DMS53 (cell line): Measurements from ENCODE around the gene ZNF282.

Experiments
- DNase-seq: peaks from one replicate; lab custom pipeline; 2025; lab: John Stamatoyannopoulos, UW

The ZNF282 gene

DNA sequence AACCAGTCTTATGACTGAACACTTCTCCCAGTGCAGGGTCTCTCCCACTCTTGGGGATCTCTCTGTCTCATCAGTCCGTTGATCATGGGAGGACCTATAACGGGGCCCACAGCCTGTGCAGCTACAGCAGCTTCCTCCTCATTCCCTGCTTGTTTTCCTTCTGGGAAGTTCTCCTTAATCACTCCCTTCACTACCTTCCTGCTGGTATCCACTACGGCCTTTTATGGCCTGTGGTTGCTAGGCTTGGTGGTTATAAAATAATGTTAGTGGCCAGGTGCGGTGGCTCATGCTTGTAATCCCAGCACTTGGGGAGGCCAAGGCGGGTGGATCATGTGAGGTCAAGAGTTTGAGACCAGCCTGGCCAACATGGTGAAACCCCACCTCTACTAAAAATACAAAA, 3.5 kb upstream of the ZNF282 start:
- DNase-seq: no peak

DNA sequence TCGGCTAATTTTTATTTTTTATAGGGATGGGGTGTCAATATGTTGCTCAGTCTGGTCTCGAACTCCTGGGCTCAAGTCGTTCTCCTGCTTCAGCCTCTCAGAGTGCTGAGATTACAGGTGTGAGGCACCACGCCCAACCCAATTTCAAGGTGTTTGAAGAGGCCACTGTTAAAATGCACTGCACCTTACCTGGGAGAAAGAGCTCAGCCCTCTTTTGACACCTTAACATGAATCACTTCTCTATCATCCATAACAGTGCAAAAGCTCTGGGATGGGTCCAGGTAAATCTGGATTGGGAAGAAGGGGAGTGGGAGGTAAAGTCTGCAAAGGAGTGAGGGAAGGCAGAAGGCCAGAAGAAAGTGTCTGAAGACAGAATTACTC, 557 bp upstream of the ZNF282 start:
- peak; percentile 46 for DNase-seq

DNA sequence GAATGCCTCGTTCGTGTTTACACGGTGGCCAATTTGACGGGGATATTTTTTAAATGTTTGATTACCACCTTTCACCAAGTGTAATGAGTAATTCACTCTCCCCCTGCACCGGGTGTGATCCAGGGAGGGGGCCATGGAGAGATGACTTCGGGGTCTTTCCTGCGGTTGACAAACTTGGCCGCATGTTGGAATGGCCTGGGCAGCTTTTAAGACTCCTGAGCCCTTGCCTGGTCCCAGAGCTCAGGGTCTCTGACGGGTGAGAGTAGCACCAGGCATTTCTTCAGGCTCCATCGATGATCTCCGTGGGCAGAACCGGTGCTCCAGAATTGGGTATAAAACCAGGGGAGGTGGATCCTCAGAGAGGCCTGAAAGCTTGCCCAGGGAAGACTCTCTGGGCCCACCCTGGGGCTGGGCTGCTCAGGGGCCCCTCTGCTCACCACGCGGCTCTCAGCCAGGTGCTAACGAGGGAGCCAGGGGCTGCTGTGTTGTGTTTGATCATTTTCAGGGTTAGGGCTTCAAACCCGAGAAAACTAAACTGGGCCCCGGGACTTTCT, 882 bp downstream of the ZNF282 start:
- peak; percentile 63 for DNase-seq

DNA sequence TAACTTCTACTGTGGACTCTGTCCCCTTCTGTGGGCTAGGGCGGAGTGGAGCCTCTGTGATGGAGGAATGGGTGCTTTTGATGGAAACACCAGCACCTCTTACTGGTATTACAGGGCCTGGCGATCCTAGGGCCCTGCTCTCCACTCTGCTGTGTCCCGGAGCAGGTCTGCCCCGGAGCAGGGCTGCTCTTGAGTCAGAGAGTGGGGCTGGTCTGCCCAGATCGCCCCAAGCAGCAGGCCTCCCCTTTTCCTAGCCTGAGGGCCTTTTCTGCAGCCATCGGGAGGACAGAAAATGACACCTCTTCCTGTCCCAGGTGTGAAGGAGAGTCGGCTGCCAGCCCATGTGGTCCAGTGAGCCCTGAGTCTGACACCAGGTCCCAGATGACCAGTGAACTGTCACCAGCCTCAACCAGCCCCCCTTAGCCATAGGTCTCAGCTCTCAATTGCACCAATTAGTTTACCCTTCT, 1.4 kb downstream of the ZNF282 start:
- peak; percentile 38 for DNase-seq

GRCh38 chr7:149197675-149198074, 2.3 kb downstream of the ZNF282 start:
- DNase-seq: no peak

DNA sequence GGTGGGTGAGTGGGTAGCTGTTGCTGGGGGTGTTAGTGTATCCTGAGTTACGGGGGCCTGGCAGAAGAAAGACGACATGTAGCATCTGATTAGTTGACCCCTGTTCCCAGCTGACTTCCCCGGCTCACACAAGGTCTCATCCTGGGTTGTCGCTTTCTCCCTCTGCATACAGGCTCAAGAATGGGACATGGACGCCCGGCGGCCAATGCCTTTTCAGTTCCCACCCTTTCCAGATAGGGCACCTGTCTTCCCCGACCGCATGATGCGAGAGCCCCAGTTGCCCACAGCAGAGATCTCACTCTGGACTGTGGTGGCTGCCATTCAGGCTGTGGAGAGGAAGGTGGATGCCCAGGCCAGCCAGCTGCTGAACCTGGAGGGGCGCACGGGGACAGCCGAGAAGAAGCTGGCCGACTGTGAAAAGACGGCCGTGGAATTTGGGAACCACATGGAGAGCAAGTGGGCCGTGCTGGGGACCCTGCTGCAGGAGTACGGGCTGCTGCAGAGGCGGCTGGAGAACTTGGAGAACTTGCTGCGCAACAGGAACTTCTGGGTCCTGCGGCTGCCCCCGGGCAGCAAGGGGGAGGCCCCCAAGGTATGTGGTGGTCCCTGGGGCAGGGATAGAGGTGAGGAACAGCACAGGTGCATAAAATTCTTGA, 2.9 kb downstream of the ZNF282 start:
- DNase-seq: no peak

DNA sequence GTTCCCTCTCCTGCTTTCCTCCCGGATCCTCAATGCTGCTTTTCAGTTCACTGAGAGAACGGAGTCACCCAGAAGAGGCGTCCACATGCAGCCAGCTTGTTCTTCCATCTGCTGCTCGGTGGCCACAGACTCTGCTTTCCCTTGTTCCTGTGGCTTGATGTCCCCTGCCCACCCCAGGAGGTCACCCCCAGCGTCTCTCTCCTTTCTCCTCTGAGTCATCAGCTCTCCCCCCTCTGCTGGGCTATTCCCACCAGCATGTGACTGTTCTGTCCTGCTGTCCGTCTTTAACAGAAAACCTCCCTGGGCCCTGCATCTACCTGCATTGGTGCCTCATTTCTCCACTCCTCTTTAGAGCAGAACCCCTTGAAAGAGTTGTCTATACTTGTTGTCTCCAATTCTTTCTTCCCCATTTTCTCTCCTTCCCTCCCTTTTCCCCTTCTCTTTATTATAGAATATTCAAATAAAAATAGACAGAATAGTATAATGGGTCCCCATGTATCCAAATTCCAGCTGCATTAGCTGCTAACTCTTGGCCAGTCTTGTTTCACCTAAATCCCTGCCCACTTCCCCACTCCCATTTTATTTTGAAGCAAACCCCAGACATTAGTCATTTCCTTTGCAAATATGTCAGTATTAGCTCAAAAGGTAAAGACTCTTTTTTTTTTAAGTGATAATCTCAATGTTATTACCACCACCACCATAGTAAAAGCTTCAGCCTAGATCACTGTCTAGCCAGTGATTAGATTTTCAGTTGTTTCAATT, 4.1 kb downstream of the ZNF282 start:
- no peak for DNase-seq

GRCh38 chr7:149202831-149203231, 7.5 kb downstream of the ZNF282 start:
- DNase-seq: no peak

DNA sequence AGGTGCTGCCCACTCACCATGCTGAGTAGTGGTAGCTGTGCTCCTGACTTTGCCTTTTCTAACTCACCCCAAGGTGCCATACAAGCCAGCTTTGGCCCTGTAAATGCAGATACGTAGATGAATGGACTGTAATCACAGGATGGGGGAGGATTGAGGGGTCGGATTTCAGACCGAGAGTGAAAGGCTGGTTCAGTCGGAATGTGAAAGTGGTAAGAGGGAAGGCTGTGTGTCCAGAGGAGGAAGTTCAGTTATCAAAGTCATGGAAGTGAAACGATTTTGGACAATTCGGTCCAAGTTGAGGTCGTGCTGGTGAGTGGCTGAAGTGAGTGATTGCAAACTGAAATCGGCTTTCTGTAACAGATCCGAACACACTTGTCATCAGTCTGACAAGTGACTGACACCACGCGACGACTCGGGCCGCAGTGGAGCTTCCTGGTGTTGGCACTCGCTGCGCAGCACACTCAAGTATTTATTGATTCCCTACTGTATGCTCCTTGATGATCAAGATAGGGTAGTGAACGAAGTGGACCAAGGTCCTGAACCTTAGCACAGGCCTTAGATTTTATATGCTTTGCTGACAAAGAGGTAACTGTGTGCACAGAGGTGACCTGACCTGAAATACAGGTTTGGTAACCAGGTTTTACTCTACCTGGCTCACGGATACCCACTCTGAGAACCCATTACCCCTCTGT, 10.5 kb downstream of the ZNF282 start:
- DNase-seq: peak; percentile 52

DNA sequence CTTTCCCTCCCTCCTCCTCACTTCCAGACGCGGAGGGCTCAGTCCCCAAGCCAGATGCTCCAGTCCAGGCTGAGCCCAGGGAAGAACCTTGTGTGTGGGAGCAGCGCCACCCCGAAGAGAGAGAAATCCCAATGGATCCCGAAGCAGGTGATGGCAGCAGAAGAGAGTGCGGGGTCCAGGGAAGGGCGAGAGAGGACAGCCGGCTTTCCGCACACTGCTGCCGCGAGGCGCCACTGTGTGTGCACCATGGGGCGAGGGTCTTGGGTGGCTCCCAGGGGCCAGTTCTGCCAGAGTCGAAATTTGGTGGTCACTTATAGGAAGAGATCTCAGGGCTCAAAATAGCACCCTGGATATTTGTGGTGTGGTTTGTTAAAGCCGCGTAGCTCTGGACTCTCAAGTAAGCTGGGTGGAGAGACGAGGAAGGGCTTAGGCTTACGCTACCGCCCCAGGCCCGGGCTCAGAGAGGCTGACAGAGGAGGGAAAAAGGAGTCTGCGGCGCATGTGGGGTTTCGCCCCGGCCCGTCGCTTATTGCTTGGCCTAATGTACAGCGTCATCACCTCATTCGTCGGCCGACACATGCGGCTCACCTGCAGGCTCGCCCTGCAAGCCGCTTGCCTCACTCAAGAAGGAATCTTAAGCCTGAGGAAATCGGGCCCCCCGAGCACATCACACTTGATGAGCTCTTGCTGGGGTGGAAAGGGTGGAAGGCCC, 12.1 kb downstream of the ZNF282 start:
- DNase-seq: no peak

DNA sequence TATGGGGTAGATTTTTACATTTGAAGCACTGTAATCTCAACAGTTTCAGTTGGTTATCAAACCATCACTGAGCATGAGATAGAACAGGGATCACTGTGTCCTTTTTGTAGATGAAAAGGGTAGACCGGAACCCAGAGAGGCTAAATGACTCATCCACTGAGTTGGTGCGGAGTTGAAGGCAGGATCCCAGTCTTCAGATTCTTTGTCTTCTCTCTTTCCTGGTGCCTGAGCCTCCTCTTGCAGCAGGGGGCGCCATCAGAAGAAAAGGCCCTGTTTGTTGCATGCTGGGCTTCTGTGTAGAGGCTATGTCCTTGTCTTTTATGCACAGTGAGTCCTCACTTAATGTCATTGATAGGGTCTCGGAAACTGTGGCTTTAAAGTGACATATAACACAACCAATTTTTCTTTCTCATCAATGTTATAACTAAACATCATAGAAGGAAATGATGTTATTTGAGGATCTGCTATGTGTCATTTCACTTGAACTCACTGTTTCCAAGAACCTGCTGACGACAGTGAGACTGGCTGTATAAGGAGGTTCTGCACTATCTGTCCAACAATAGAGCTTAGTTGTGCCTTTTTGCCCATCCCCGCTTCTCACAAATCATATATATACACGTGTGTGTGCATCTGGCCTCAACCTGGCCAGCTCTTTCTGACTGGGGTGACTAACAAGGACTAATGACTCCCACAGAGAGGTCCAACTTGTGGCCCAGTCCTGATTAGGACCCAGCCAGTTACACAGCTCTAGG, 14.3 kb downstream of the ZNF282 start:
- DNase-seq: peak; percentile 81

DNA sequence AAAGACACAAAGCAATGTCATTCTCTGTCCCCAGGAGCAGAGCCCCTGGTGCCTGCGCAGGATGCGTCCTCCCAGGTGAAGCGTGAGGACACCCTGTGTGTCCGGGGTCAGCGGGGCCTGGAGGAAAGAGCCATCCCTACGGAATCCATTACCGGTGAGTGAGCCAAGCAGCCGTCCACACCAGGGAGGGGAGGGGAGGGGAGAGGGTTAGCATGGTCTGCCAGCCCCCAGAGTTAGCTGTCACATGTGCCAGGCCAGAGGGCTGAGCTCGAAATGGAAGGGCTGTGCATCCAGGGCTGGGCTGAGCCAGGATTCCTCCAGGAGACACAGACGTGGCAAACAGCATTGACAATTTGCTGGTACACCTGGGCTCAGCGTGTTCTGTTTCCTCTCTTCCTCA, 15.2 kb downstream of the ZNF282 start:
- DNase-seq: no peak

DNA sequence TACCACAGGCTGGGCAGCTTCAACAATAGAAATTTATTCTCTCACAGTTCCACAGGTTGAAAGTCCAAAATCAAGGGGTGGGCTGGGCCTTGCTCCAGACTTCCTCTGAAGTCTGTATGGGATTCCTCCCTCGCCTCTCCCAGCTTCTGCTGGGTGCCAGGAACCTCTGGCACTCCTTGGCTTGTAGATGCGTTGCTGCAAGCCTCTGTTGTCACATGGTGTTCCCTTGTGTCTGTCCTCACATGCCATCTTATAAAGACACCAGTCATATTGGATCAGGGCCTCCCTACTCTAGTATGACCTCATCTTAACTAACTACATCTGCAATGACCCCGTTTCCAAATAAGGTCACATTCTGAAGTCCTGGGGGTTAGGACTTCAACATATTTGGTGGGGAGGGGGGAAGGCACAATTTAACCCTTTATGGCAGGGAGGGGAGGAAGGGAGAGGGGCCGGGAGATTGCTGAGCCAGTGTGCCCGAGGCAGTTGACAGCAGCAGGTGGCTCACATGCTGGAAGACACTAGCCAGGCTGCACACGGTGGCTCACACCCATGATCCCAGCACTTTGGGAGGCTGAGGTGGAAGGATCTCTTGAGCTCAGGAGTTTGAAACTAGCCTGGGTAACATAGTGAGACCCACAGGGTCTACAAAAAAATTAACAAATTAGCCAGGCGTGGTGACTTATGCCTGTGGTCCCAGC, 18.8 kb downstream of the ZNF282 start:
- DNase-seq: no peak

GRCh38 chr7:149216402-149216801, 21.1 kb downstream of the ZNF282 start:
- no peak for DNase-seq

- DNase-seq: no peak
Observed at GRCh38 chr7:149217570-149217969, 22.2 kb downstream of the ZNF282 start.

DNA sequence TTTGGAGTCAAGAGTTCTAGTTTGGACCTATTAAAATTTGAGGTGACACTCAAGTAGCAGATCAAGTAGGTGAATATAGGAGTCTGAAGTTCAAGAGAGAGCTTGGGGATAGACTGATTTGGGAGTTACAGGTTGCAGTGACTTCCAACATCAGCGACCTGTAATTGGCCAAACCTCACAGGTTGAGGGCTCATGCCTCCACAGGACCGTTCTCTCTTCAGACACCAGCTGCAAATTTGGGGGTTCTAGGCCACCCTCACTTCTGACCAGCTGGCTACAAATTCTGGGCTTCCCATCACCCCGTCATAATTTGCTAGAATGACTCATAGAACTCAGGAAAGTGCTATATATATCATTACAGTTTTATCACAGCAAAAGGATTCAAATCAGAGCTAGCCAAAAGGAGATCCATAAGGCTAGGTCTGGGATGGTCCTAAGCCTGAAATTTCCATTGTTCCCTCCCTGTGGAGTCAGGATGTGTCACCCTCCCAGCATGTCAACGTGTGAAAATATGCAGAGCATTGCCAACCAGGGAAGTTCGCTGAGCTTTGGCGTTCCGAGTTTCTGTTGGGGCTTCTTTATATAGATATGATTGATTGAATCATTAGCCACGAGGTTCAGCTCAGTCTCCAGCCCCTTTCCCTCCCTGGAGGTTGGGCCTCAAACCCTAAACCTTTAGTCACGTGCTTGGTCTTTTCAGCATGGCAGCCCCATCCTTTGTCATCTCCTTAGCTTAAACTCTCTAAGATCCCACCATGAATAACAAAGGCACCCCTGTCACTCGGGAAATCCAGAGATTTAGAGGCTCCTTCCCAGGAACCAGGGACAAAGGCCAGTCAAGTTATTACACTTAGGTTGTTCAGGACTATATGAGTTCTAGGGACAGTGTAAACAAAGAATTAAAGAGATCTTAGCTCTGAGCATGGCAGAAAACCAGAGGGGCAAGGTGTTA, 23.4 kb downstream of the ZNF282 start:
- DNase-seq: no peak

DNA sequence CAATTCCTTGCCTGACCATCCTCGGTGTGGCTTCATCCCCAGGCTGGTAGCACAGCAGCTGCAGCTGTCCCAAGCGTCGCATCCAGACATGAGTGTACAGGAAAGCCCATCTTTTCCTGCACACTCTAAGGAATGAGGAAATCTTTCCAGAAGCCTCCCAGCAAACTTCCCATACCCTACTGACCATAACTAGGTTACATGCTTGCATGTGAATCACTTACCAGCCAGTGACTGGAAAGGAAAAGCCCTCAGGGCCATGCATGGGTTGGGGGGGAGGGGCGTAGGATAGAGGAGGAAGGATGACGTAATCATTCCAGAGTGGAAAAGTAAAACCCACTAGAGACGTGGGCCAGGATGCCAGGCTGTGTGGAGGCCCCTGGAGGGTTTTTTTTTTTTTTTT, 25.2 kb downstream of the ZNF282 start:
- no peak for DNase-seq

GRCh38 chr7:149223176-149223575, 27.8 kb downstream of the ZNF282 start:
- no peak for DNase-seq

- DNase-seq: no peak
Observed at GRCh38 chr7:149223761-149224160, 28.4 kb downstream of the ZNF282 start.

DNA sequence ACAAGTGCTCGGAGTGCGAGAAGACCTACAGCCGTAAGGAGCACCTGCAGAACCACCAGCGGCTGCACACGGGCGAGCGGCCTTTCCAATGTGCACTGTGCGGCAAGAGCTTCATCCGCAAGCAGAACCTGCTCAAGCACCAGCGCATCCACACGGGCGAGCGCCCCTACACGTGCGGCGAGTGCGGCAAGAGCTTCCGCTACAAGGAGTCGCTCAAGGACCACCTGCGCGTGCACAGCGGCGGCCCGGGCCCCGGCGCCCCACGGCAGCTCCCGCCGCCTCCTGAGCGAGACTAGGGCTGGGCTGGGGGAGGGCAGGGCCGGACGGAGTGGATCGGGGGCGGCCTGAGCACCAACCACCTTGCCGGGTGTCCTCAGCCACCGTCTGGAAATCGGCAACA, 29.0 kb downstream of the ZNF282 start:
- DNase-seq: no peak
